ENCODE data around the gene NLRC4. TPM values are rescaled to one million over a fixed set of nuclear protein-coding genes. Genes with fewer than 3 reads are reported as not detected.
A peak's percentile ranks its signal among the peaks of the same experiment; 100 is the strongest.

The NLRC4 gene
- total and polyA plus RNA-seq, 8 donors: 0.13 to 1.9 (median 0.34) TPM

- DNase-seq (no peak), FAIRE-seq (no peak), ATAC-seq (no peak)
- intact Hi-C loops (cut with DNase I): no loop called here
- no peaks in the 10 kb centered on the region for H3K36me3 ChIP-seq
- no peaks in the 10 kb centered on the region for H3K27me3 ChIP-seq
- no peaks in the 10 kb centered on the region for H3K4me1 ChIP-seq
- no peak for TF ChIP-seq CTCF (IDR thresholded peaks at IDR 0.05)
- 69 to 77% methylated on average over 2 of the region's 2 CpGs for WGBS, 2 donors
- no peak overlapping the region for H3K4me3 ChIP-seq
- H3K9me3 ChIP-seq: no peaks in the 10 kb centered on the region
- H3K27ac ChIP-seq: no peak overlapping the region
Measured at GRCh38 chr2:32271063-32271462, 6.4 kb upstream of the NLRC4 start.

DNA sequence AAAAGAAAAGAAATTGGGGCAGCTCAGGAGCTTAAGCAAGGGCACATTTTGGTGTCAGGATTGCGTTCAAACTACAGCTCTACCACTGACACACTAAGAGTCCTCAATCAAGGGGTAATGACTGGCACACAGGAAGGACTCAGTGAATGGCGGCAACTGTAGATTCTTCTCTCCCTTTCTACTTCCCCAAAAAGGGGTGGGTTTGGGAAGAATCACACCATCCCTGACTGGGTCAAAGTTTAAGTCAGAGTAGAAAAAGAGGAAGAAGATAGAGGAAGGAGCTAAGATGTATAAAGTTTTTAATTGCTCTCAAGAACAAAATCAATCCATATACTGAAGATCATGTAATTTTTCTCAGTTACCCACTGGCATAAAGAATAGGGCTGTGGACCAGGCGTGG is 2.6 kb downstream of the NLRC4 start:
- no peaks in the 10 kb centered on the region for H3K9me3 ChIP-seq
- H3K36me3 ChIP-seq: no peaks in the 10 kb centered on the region
- no peak overlapping the region for H3K4me3 ChIP-seq
- DNase-seq (no peak), FAIRE-seq (no peak), ATAC-seq (peak in 2 of 4 donors; percentile 57 to 61)
- intact Hi-C loops (cut with DNase I): no loop called here
- H3K27ac ChIP-seq: peak overlapping the region in 1 of 4 donors; percentile 33
- no peak for TF ChIP-seq CTCF (IDR thresholded peaks at IDR 0.05)
- H3K27me3 ChIP-seq: no peaks in the 10 kb centered on the region
- H3K4me1 ChIP-seq: peaks cover 0 to 3% (median 0%) of the 10 kb centered on the region in 3 donors
- 93% methylated on average over 3 of the region's 3 CpGs for WGBS, 2 donors

GRCh38 chr2:32260376-32260775 is 4.3 kb downstream of the NLRC4 start:
- DNase-seq (no peak), ATAC-seq (no peak), FAIRE-seq (no peak)
- Histone ChIP-seq H3K36me3 (no peaks in the 10 kb centered on the region), H3K27me3 (no peaks in the 10 kb centered on the region), H3K4me1 (peaks cover 0 to 2% (median 0%) of the 10 kb centered on the region in 3 donors), H3K27ac (no peak overlapping the region), H3K4me3 (no peak overlapping the region), H3K9me3 (no peaks in the 10 kb centered on the region)
- intact Hi-C loops (cut with DNase I): no loop called here
- WGBS, 2 donors: 80% methylated on average over 2 of the region's 2 CpGs
- TF ChIP-seq CTCF (IDR thresholded peaks at IDR 0.05): no peak

DNA sequence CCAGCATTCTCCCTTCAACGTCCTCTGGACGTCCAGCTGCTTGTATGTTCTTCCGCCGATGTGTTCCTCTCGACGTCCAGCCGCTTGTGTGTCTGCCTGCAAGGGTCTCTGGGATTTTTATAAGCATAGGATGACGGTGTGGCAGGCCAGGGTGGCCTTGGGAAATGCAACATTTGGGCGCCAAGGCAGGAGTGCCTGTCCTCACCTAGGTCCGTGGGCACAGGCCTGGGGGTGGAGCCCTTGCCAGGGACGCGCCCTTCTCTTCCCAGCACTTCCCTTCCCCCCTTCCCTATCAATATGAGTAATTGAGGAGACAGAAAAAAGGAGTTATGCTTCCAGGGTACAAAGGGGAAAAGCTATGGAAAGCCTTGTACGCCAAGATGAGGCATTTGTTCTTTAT is 6.4 kb downstream of the NLRC4 start:
- FAIRE-seq: no peak

More for the DNA sequence above, 6.4 kb downstream of the NLRC4 start:
- TF ChIP-seq CTCF (IDR thresholded peaks at IDR 0.05): no peak
- no peak for ATAC-seq
- H3K4me3 ChIP-seq: no peak overlapping the region
- 87 to 89% methylated on average over 13 of the region's 13 CpGs for WGBS, 2 donors
- no peak overlapping the region for H3K27ac ChIP-seq
- no peaks in the 10 kb centered on the region for H3K36me3 ChIP-seq
- no peaks in the 10 kb centered on the region for H3K4me1 ChIP-seq
- intact Hi-C loops (cut with DNase I): no loop called here
- no peak for DNase-seq
- H3K27me3 ChIP-seq: no peaks in the 10 kb centered on the region
- no peaks in the 10 kb centered on the region for H3K9me3 ChIP-seq

Measured in pancreas (tissue), 10 donors.